HepG2 (cell line): ENCODE results near the gene BICDL1. TPM values are rescaled to one million over a fixed set of nuclear protein-coding genes. Genes with fewer than 3 reads are reported as not detected.

ENCODE experiments used
- ATAC-seq: fragments of 200-7000 bp; cut with Tn5 transposase; 3 replicates; pipeline ENCODE4 v1.9.1; 2020; ENCODE audit warnings: mild to moderate bottlenecking, moderate library complexity
- BruUV-seq: library from RNA; stranded (reverse); fragments of 400-500 nt; replicated peaks from 2 replicates; lab custom pipeline; 2021; lab: Mats Ljungman, UMichigan
- CTCF ChIA-PET: fragments of 300-600 bp; formaldehyde crosslinking; extraction: SDS; loops from one replicate; lab custom pipeline; 2021; ENCODE audit warnings: low total read pairs, inconsistent platforms, low intra/inter-chr PET ratio; lab: Yijun Ruan, JAX
- POLR2A ChIA-PET: fragments of 350-600 bp; sonication (Branson Sonifier 250); formaldehyde crosslinking; loops from one replicate; lab custom pipeline; 2020; ENCODE audit warnings: antibody characterized with exemption, inconsistent platforms; lab: Yijun Ruan, JAX
- DNase-seq: peaks from one replicate; pipeline ENCODE4 v3.0.0-alpha.2; 2015; ENCODE audit warnings: low spot score
- FAIRE-seq: peaks from 3 replicates; lab custom pipeline; 2011; peaks lifted over from hg19 to GRCh38; lab: Jason Lieb, UNC
- H2AFZ ChIP-seq: one replicate; pipeline ENCODE4 v1.6.1; 2011; ENCODE audit warnings: low read length, inconsistent platforms
- H3K27ac ChIP-seq: fragments of 300-600 bp; 3 replicates; pipeline ENCODE4 v1.8.0; 2011; ENCODE audit warnings: mixed run types, mild to moderate bottlenecking, mixed read lengths, low read length, inconsistent platforms; ENCODE audit not compliant: insufficient read depth; ENCODE audit errors: extremely low read length
- H3K27me3 ChIP-seq, 2 experiments: fragments of 200-600 bp in 1 of 2; 2 replicates in 1 of 2; 3 replicates in 1 of 2; pipeline versions ENCODE4 v1.6.0 to v1.8.0; 2011; ENCODE audit warnings: low read length in 2 of 2, mild to moderate bottlenecking in 2 of 2, moderate library complexity in 2 of 2, inconsistent platforms in 1 of 2; ENCODE audit not compliant: insufficient read depth in 2 of 2, control insufficient read depth in 1 of 2
- H3K36me3 ChIP-seq, 2 experiments: fragments of 200-600 bp in 1 of 2; replicated peaks in 1 of 2; 2 replicates in 1 of 2; 3 replicates in 1 of 2; pipeline versions ENCODE4 v1.5.1 to v1.8.0; 2011; ENCODE audit warnings: low read length in 2 of 2, inconsistent platforms in 1 of 2; ENCODE audit not compliant: insufficient read depth in 2 of 2, control insufficient read depth in 1 of 2
- H3K4me1 ChIP-seq: 2 replicates; pipeline ENCODE4 v1.5.1; 2012; ENCODE audit warnings: low read length, inconsistent platforms; ENCODE audit not compliant: insufficient read depth
- H3K4me2 ChIP-seq: 2 replicates; pipeline ENCODE4 v1.6.0; 2011; ENCODE audit warnings: low read depth, low read length, inconsistent platforms
- H3K4me3 ChIP-seq, 3 experiments: fragments of 200-600 bp in 1 of 3; sonication (generic), shearing (Covaris generic) in 1 of 3; replicated peaks in 1 of 3; 2 replicates each; pipeline ENCODE4 v1.5.1; 2011 to 2016; ENCODE audit warnings: low read length in 3 of 3, inconsistent platforms in 2 of 3, low read depth in 2 of 3, mild to moderate bottlenecking in 2 of 3, control low read depth in 1 of 3, mixed read lengths in 1 of 3; ENCODE audit not compliant: insufficient read depth in 1 of 3
- H3K79me2 ChIP-seq: one replicate; pipeline ENCODE4 v1.6.1; 2011; ENCODE audit warnings: low read length, inconsistent platforms; ENCODE audit not compliant: insufficient read depth
- H3K9ac ChIP-seq: 2 replicates; pipeline ENCODE4 v1.6.0; 2011; ENCODE audit warnings: mild to moderate bottlenecking, low read depth, low read length, inconsistent platforms; ENCODE audit not compliant: insufficient read depth
- H3K9me3 ChIP-seq: 2 replicates; pipeline ENCODE4 v1.5.1; 2012; ENCODE audit warnings: mild to moderate bottlenecking, low read length
- H4K20me1 ChIP-seq: 2 replicates; pipeline ENCODE4 v1.6.0; 2011; ENCODE audit warnings: inconsistent platforms, mild to moderate bottlenecking, low read length, moderate library complexity; ENCODE audit not compliant: insufficient read depth
- CAMTA2 ChIP-seq: sonication (generic); formaldehyde crosslinking; IDR thresholded peaks from 2 replicates; pipeline ENCODE4 v1.4.0; 2020; ENCODE audit warnings: mild to moderate bottlenecking, missing genetic modification reagents, borderline replicate concordance
- HINFP ChIP-seq: sonication (generic); formaldehyde crosslinking; IDR thresholded peaks from 2 replicates; pipeline ENCODE4 v1.4.0; 2020; ENCODE audit warnings: low read depth, mild to moderate bottlenecking, missing genetic modification reagents
- IRF2 ChIP-seq: IDR thresholded peaks from 2 replicates; pipeline ENCODE4 v1.6.1; 2018; ENCODE audit warnings: missing genetic modification reagents, missing compliant biosample characterization
- MED8 ChIP-seq: sonication (generic); formaldehyde crosslinking; IDR thresholded peaks from 2 replicates; pipeline ENCODE4 v1.8.1; 2023; ENCODE audit warnings: mild to moderate bottlenecking, missing genetic modification reagents; ENCODE audit not compliant: insufficient replicate concordance
- PHF8 ChIP-seq: sonication (generic); formaldehyde crosslinking; IDR thresholded peaks from 2 replicates; pipeline ENCODE4 v1.5.0; 2020; ENCODE audit warnings: missing genetic modification reagents
- POLR2AphosphoS2 ChIP-seq: IDR thresholded peaks from 2 replicates; pipeline ENCODE4 v1.6.1; 2011; ENCODE audit warnings: low read depth, low read length, improper control_type of control experiment
- SNRNP70 ChIP-seq: fragments of 200-400 bp; formaldehyde crosslinking; IDR thresholded peaks from 2 replicates; pipeline ENCODE4 v1.6.1; 2017; ENCODE audit warnings: mild to moderate bottlenecking, low read depth, low read length, moderate library complexity
- ZC3H13 ChIP-seq: sonication (generic); formaldehyde crosslinking; IDR thresholded peaks from 2 replicates; pipeline ENCODE4 v1.8.1; 2023; ENCODE audit warnings: mild to moderate bottlenecking, missing genetic modification reagents, moderate library complexity
- ZNF468 ChIP-seq: sonication (generic); formaldehyde crosslinking; IDR thresholded peaks from 2 replicates; pipeline ENCODE4 v1.8.0; 2022; ENCODE audit warnings: mild to moderate bottlenecking, moderate library complexity, missing genetic modification reagents
- ZNF674 ChIP-seq: sonication (generic); formaldehyde crosslinking; IDR thresholded peaks from 2 replicates; pipeline ENCODE4 v1.5.0; 2020; ENCODE audit warnings: low read depth, mild to moderate bottlenecking, missing genetic modification reagents
- WGBS: methylation state at CpG from one replicate; pipeline ENCODE4 v1.1.6; 2017; ENCODE audit warnings: low lambda C conversion rate; 5-methylcytosine and 5-hydroxymethylcytosine counted together
- in situ Hi-C: cut with HindIII; loops from 2 replicates; pipeline ENCODE4 v1.10.0; 2017; ENCODE audit warnings: low pct_unique_long_range_greater_than_20kb; ENCODE audit not compliant: extremely low pct_ligation_motif_present
- intact Hi-C: fragments of 100-400 bp; cut with micrococcal nuclease; formaldehyde crosslinking; loops from one replicate; pipeline ENCODE4 v1.10.0; 2022; ENCODE audit not compliant: unreplicated experiment
- polyA plus RNA-seq, 8 experiments: library from polyadenylated mRNA; depleted of rRNA in 3 of 8; stranded (reverse) in 7 of 8; unstranded in 1 of 8; fragments of >200 nt; fragmentation: Illumina TruSeq in 4 of 8; extraction: Trizol in 4 of 8; gene quantifications; 2 replicates each; pipeline versions ENCODE4 v1.2.1 to v1.2.3, GENCODE V29; 2011 to 2016; ENCODE audit warnings: low read depth in 4 of 8, missing spikeins in 1 of 8, mixed read lengths in 1 of 8; ENCODE audit not compliant: insufficient read depth in 1 of 8
- total RNA-seq, 5 experiments: library from RNA; depleted of rRNA; stranded (reverse); fragments of >200 nt; fragmentation: Illumina TruSeq; extraction: Trizol; gene quantifications; 2 replicates each; pipeline ENCODE4 v1.2.3, GENCODE V29; 2016; ENCODE audit warnings: low read depth in 1 of 5

Gene BICDL1
- total and polyA plus RNA-seq, 2 of the 13 experiments (the other 11 are each of a cell fraction or from before 2014, with no cell fraction given): 3.6 to 9.7 TPM

- intact Hi-C loops (no loop called here), in situ Hi-C loops (no loop called here)
- Histone ChIP-seq H3K4me2 (no peak overlapping the region), H3K9ac (no peak overlapping the region), H4K20me1 (no peaks in the 10 kb centered on the region), H3K27me3 (no peaks in the 10 kb centered on the region), H3K9me3 (no peaks in the 10 kb centered on the region), H3K36me3 (0 out of 5 replicates have a peak, but pooled peaks cover 0 to 2% of the 10 kb centered on the region in 2 experiments), H3K4me3 (no peak overlapping the region), H3K4me1 (peaks cover 39% of the 10 kb centered on the region), H2AFZ (no peak overlapping the region), H3K79me2 (no peaks in the 10 kb centered on the region), H3K27ac (no peak overlapping the region)
- TF ChIP-seq MED8 (CRISPR knock-in tag) (no peak), SNRNP70 (no peak), POLR2AphosphoS2 (no peak), ZC3H13 (no peak), ZNF468 (CRISPR knock-in tag) (no peak), CAMTA2 (CRISPR knock-in tag) (no peak), PHF8 (CRISPR knock-in tag) (no peak), HINFP (CRISPR knock-in tag) (no peak), IRF2 (CRISPR knock-in tag) (no peak), ZNF674 (no peak)
- ATAC-seq (no peak), DNase-seq (no peak), FAIRE-seq (no peak)
- no TSS peak for BruUV-seq
- POLR2A ChIA-PET: no interaction called here
- CTCF ChIA-PET: no interaction called here
- 83% methylated on average over 3 of the region's 3 CpGs for WGBS
Observed at GRCh38 chr12:120067901-120068300, 78.9 kb downstream of the BICDL1 start.
